ENCODE results near the gene XK.

The XK gene

DNA sequence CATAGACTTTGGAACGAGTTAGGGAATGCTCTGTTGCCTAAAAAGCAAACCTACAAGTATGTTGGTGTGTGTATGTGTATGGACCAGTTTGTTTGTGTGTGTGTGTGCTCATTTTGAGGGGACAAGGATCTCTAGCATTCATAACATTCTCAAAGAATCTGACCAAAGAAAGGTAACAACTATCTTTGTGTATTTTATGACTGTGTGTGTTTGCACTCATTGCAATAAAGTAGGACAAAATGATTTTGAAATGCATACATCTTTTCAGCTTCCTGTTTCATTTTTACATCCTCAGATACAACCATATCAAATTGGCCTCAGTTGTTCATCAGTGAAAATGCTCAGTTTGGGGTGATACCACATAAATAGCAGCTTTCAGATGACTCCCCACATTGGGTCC, 8.3 kb upstream of the XK start:
- H3K27me3 ChIP-seq (ENCODE audit: insufficient read depth, low read depth, severe bottlenecking), result no peaks in the 10 kb centered on the region
- H3K9me3 ChIP-seq (ENCODE audit: severe bottlenecking), result no peaks in the 10 kb centered on the region
- no peak overlapping the region for H3K27ac ChIP-seq
- no peak overlapping the region for H3K4me3 ChIP-seq (ENCODE audit: low read depth, low read length)
- no peak for DNase-seq
- H3K36me3 ChIP-seq, result no peaks in the 10 kb centered on the region
- no peak for TF ChIP-seq CTCF (IDR thresholded peaks at IDR 0.05; ENCODE audit: low read depth, low read length)

GRCh38 chrX:37677765-37678164, 7.8 kb upstream of the XK start:
- Histone ChIP-seq H3K27me3 (ENCODE audit: insufficient read depth, low read depth, severe bottlenecking) (no peaks in the 10 kb centered on the region), H3K27ac (no peak overlapping the region), H3K9me3 (ENCODE audit: severe bottlenecking) (no peaks in the 10 kb centered on the region), H3K4me3 (ENCODE audit: low read depth, low read length) (no peak overlapping the region), H3K36me3 (no peaks in the 10 kb centered on the region)
- TF ChIP-seq CTCF (IDR thresholded peaks at IDR 0.05; ENCODE audit: low read depth, low read length), result no peak
- no peak for DNase-seq

DNA sequence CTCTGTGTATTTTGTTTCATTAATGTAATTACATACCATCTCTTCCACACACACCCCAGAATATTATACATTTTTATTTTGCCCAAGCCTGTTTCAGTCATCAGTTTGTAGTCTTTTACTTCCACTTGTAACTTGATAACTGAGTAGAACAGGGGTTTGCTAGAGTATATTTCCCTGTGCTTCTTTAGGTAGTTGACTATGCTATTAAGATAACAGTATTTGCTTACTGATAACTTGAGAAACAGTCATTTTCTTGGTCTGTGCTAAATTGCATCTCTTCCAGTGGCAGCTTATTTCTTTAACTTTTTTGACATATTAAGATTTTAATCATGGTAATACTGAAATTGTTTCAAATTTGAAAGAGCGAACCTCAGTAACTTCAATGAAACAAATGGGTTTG, 7.0 kb upstream of the XK start:
- no peak for TF ChIP-seq CTCF (IDR thresholded peaks at IDR 0.05; ENCODE audit: low read depth, low read length)
- no peak for DNase-seq
- H3K4me3 ChIP-seq (ENCODE audit: low read depth, low read length), result no peak overlapping the region

GRCh38 chrX:37679230-37679629, 6.4 kb upstream of the XK start:
- no peak overlapping the region for H3K27ac ChIP-seq
- TF ChIP-seq CTCF (IDR thresholded peaks at IDR 0.05; ENCODE audit: low read depth, low read length), result no peak
- DNase-seq, result no peak
- H3K27me3 ChIP-seq (ENCODE audit: insufficient read depth, low read depth, severe bottlenecking), result no peaks in the 10 kb centered on the region
- H3K36me3 ChIP-seq, result no peaks in the 10 kb centered on the region
- H3K9me3 ChIP-seq (ENCODE audit: severe bottlenecking), result no peaks in the 10 kb centered on the region
- H3K4me3 ChIP-seq (ENCODE audit: low read depth, low read length), result no peak overlapping the region

More for the DNA sequence above, 7.0 kb upstream of the XK start:
- H3K27ac ChIP-seq, result no peak overlapping the region
- no peaks in the 10 kb centered on the region for H3K27me3 ChIP-seq (ENCODE audit: insufficient read depth, low read depth, severe bottlenecking)
- no peaks in the 10 kb centered on the region for H3K36me3 ChIP-seq
- H3K9me3 ChIP-seq (ENCODE audit: severe bottlenecking), result no peaks in the 10 kb centered on the region

DNA sequence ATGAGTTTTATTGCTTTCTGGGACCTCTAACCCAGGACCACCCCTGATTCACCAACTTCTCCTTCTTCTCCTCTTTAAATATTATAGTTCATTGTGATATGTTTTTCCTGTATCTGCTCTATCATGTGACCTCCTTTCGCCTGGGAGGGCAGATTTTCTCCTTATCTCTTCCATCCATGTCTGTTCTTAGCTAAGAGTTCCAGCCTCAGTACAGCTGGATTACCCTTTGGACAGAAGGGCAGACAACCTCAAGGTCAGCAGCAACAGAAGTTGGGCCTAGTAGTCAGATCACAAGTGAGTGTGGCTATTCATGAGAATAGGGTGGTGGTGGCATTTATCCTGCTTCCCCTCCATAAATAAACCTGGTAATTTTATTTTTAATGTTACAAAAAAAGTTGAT, 5.7 kb upstream of the XK start:
- no peak for TF ChIP-seq CTCF (IDR thresholded peaks at IDR 0.05; ENCODE audit: low read depth, low read length)
- DNase-seq, result no peak
- no peaks in the 10 kb centered on the region for H3K36me3 ChIP-seq
- H3K9me3 ChIP-seq (ENCODE audit: severe bottlenecking), result no peaks in the 10 kb centered on the region
- H3K4me3 ChIP-seq (ENCODE audit: low read depth, low read length), result no peak overlapping the region
- no peaks in the 10 kb centered on the region for H3K27me3 ChIP-seq (ENCODE audit: insufficient read depth, low read depth, severe bottlenecking)
- no peak overlapping the region for H3K27ac ChIP-seq

GRCh38 chrX:37684426-37684825, 1.2 kb upstream of the XK start:
- Histone ChIP-seq H3K9me3 (ENCODE audit: severe bottlenecking) (no peaks in the 10 kb centered on the region), H3K27me3 (ENCODE audit: insufficient read depth, low read depth, severe bottlenecking) (peaks cover 7% of the 10 kb centered on the region), H3K4me3 (ENCODE audit: low read depth, low read length) (no peak overlapping the region), H3K27ac (no peak overlapping the region), H3K36me3 (no peaks in the 10 kb centered on the region)
- no peak for TF ChIP-seq CTCF (IDR thresholded peaks at IDR 0.05; ENCODE audit: low read depth, low read length)
- DNase-seq, result no peak

All from WERI-Rb-1 (cell line).